H1 (cell line): ENCODE measurements around the gene PTPRG. TPM values are rescaled to one million over a fixed set of nuclear protein-coding genes. Genes with fewer than 3 reads are reported as not detected.

Source experiments
- CTCF ChIA-PET: fragments of 300-600 bp; sonication (Branson Sonifier 250); formaldehyde crosslinking; loops from one replicate; lab custom pipeline; 2021; ENCODE audit not compliant: partially characterized antibody; lab: Charles Lee
- POLR2A ChIA-PET: fragments of 300-600 bp; sonication (Branson Sonifier 250); formaldehyde crosslinking; loops from one replicate; lab custom pipeline; 2021; ENCODE audit warnings: inconsistent platforms; ENCODE audit not compliant: partially characterized antibody; lab: Charles Lee
- DNase-seq, 2 experiments: peaks; one replicate each; pipeline versions ENCODE4 v3.0.0 to v3.0.0-alpha.2; 2010 to 2022; ENCODE audit warnings: low spot score in 2 of 2, low read depth in 1 of 2, mixed read lengths in 1 of 2
- FAIRE-seq: peaks from 2 replicates; lab custom pipeline; 2011; peaks lifted over from hg19 to GRCh38; lab: Jason Lieb, UNC
- H2AFZ ChIP-seq: 2 replicates; pipeline ENCODE4 v1.8.1; 2012; ENCODE audit warnings: low read length, inconsistent platforms
- H2AK5ac ChIP-seq: 2 replicates; pipeline ENCODE4 v1.6.1; 2013; ENCODE audit warnings: low read depth, low read length
- H2BK120ac ChIP-seq: replicated peaks from 2 replicates; pipeline ENCODE3; 2013; ENCODE audit warnings: low read depth, low read length, inconsistent platforms
- H2BK12ac ChIP-seq: 2 replicates; pipeline ENCODE4 v1.6.1; 2013; ENCODE audit warnings: low read depth, low read length
- H2BK15ac ChIP-seq: 2 replicates; pipeline ENCODE4 v1.6.1; 2013; ENCODE audit warnings: low read length
- H2BK20ac ChIP-seq: 2 replicates; pipeline ENCODE4 v1.6.1; 2013; ENCODE audit warnings: low read length
- H2BK5ac ChIP-seq: 2 replicates; pipeline ENCODE4 v1.6.1; 2013; ENCODE audit warnings: low read depth, low read length
- H3K14ac ChIP-seq: 2 replicates; pipeline ENCODE4 v1.6.1; 2013; ENCODE audit warnings: inconsistent platforms; ENCODE audit not compliant: insufficient read length
- H3K18ac ChIP-seq: 2 replicates; pipeline ENCODE4 v1.6.1; 2013; ENCODE audit warnings: low read length; ENCODE audit errors: extremely low read depth
- H3K23ac ChIP-seq: 2 replicates; pipeline ENCODE4 v1.6.1; 2013; ENCODE audit warnings: inconsistent platforms; ENCODE audit not compliant: insufficient read length
- H3K23me2 ChIP-seq: 2 replicates; pipeline ENCODE4 v1.6.1; 2013; ENCODE audit warnings: low read depth, low read length
- H3K27ac ChIP-seq: 2 replicates; pipeline ENCODE4 v1.6.1; 2011; ENCODE audit warnings: low read depth, low read length, inconsistent platforms
- H3K27me3 ChIP-seq, 4 experiments: replicated peaks in 1 of 4; 1 replicate in 1 of 4; 2 replicates in 3 of 4; pipeline versions ENCODE4 v1.6.1 to v1.8.1; 2011 to 2013; ENCODE audit warnings: low read length in 3 of 4, mild to moderate bottlenecking in 3 of 4, inconsistent platforms in 2 of 4, mixed read lengths in 2 of 4, moderate library complexity in 1 of 4; ENCODE audit not compliant: control insufficient read depth in 3 of 4, insufficient read depth in 3 of 4; ENCODE audit errors: extremely low read depth in 1 of 4
- H3K36me3 ChIP-seq, 4 experiments: 2 replicates each; pipeline versions ENCODE4 v1.6.1 to v1.8.1; 2011 to 2013; ENCODE audit warnings: mild to moderate bottlenecking in 4 of 4, low read length in 3 of 4, moderate library complexity in 2 of 4, control low read depth in 1 of 4, inconsistent platforms in 1 of 4; ENCODE audit not compliant: insufficient read depth in 4 of 4, control insufficient read depth in 2 of 4
- H3K4ac ChIP-seq: replicated peaks from 2 replicates; pipeline ENCODE3; 2013; ENCODE audit warnings: low read length, low read depth, mixed read lengths, inconsistent platforms; ENCODE audit not compliant: insufficient read length
- H3K4me1 ChIP-seq, 4 experiments: replicated peaks in 1 of 4; 1 replicate in 1 of 4; 2 replicates in 3 of 4; pipeline versions ENCODE4 v1.6.1 to v1.8.1; 2011 to 2013; ENCODE audit warnings: low read length in 3 of 4, inconsistent platforms in 2 of 4, mixed read lengths in 1 of 4; ENCODE audit not compliant: insufficient read depth in 4 of 4, control insufficient read depth in 3 of 4
- H3K4me2 ChIP-seq, 2 experiments: 2 replicates each; pipeline versions ENCODE4 v1.6.1 to v1.8.1; 2011 to 2013; ENCODE audit warnings: low read depth in 2 of 2, low read length in 2 of 2, control low read depth in 1 of 2, inconsistent platforms in 1 of 2, mild to moderate bottlenecking in 1 of 2; ENCODE audit not compliant: insufficient read depth in 1 of 2
- H3K4me3 ChIP-seq, 4 experiments: fragments of 200-600, 300-600 bp in 1 of 4; sonication (generic), shearing (Covaris generic), sonication (Bioruptor Twin) in 1 of 4; 2 replicates each; pipeline versions ENCODE4 v1.5.1 to v1.8.1; 2011 to 2016; ENCODE audit warnings: low read length in 4 of 4, low read depth in 3 of 4, control low read depth in 2 of 4, inconsistent platforms in 2 of 4, mild to moderate bottlenecking in 2 of 4, mixed read lengths in 1 of 4, moderate library complexity in 1 of 4; ENCODE audit not compliant: insufficient read depth in 2 of 4; ENCODE audit errors: extremely low read depth in 1 of 4
- H3K56ac ChIP-seq: replicated peaks from 2 replicates; pipeline ENCODE3; 2013; ENCODE audit warnings: low read depth, mild to moderate bottlenecking, mixed read lengths, low read length, inconsistent platforms; ENCODE audit not compliant: insufficient read length
- H3K79me1 ChIP-seq: 2 replicates; pipeline ENCODE4 v1.6.1; 2013; ENCODE audit warnings: low read depth, low read length, control low read depth
- H3K79me2 ChIP-seq, 2 experiments: 2 replicates each; pipeline versions ENCODE4 v1.6.1 to v1.8.1; 2012 to 2013; ENCODE audit warnings: low read length in 2 of 2, mild to moderate bottlenecking in 2 of 2, inconsistent platforms in 1 of 2; ENCODE audit not compliant: insufficient read depth in 2 of 2, control insufficient read depth in 1 of 2
- H3K9ac ChIP-seq, 4 experiments: replicated peaks in 1 of 4; 1 replicate in 1 of 4; 2 replicates in 3 of 4; pipeline versions ENCODE4 v1.6.1 to v1.8.1; 2011 to 2013; ENCODE audit warnings: low read depth in 3 of 4, low read length in 3 of 4, control low read depth in 2 of 4, mild to moderate bottlenecking in 2 of 4, moderate library complexity in 2 of 4, inconsistent platforms in 1 of 4; ENCODE audit errors: extremely low read depth in 1 of 4
- H3K9me3 ChIP-seq, 2 experiments: 2 replicates each; pipeline versions ENCODE4 v1.6.1 to v1.8.1; 2012 to 2013; ENCODE audit warnings: mild to moderate bottlenecking in 2 of 2, moderate library complexity in 2 of 2, control low read depth in 1 of 2, inconsistent platforms in 1 of 2, low read depth in 1 of 2, low read length in 1 of 2, mixed read lengths in 1 of 2; ENCODE audit not compliant: insufficient read depth in 2 of 2
- H4K20me1 ChIP-seq, 2 experiments: replicated peaks in 1 of 2; 2 replicates each; pipeline versions ENCODE3 to v1.8.1; 2011 to 2013; ENCODE audit warnings: inconsistent platforms in 2 of 2, low read length in 2 of 2, mild to moderate bottlenecking in 1 of 2; ENCODE audit not compliant: insufficient read depth in 2 of 2, control insufficient read depth in 1 of 2
- H4K5ac ChIP-seq: 2 replicates; pipeline ENCODE4 v1.6.1; 2013; ENCODE audit warnings: low read length, low read depth, mixed read lengths, inconsistent platforms; ENCODE audit not compliant: insufficient read length
- H4K8ac ChIP-seq: 2 replicates; pipeline ENCODE4 v1.8.0; 2013; ENCODE audit warnings: mild to moderate bottlenecking, moderate library complexity, low read length, inconsistent platforms; ENCODE audit not compliant: insufficient read depth; ENCODE audit errors: extremely low read depth
- H4K91ac ChIP-seq: replicated peaks from 2 replicates; pipeline ENCODE3; 2013; ENCODE audit warnings: low read length, mixed read lengths, inconsistent platforms; ENCODE audit not compliant: insufficient read length
- BCL11A ChIP-seq, 2 experiments: IDR thresholded peaks; one replicate each; pipeline ENCODE4 v1.6.1; 2011; ENCODE audit warnings: low read depth in 2 of 2, low read length in 2 of 2, mild to moderate bottlenecking in 2 of 2
- BRCA1 ChIP-seq: IDR thresholded peaks from 2 replicates; pipeline ENCODE4 v1.6.1; 2012; ENCODE audit warnings: low read depth, low read length, improper control_type of control experiment
- EP300 ChIP-seq, 2 experiments: IDR thresholded peaks; 1 replicate in 1 of 2; 2 replicates in 1 of 2; pipeline ENCODE4 v1.6.1; 2011 to 2012; ENCODE audit warnings: low read depth in 2 of 2, low read length in 2 of 2, mild to moderate bottlenecking in 2 of 2, borderline replicate concordance in 1 of 2, inconsistent platforms in 1 of 2, moderate library complexity in 1 of 2
- KDM4A ChIP-seq: IDR thresholded peaks from one replicate; pipeline ENCODE4 v1.7.1; 2012; ENCODE audit warnings: low read depth, mild to moderate bottlenecking, moderate library complexity, low read length, inconsistent platforms; ENCODE audit not compliant: severe bottlenecking
- SIN3A ChIP-seq, 2 experiments: IDR thresholded peaks in 1 of 2; conservative IDR thresholded peaks in 1 of 2; 2 replicates each; pipeline ENCODE4 v1.6.1; 2011 to 2012; ENCODE audit warnings: low read length in 2 of 2, improper control_type of control experiment in 1 of 2, low read depth in 1 of 2, mild to moderate bottlenecking in 1 of 2
- WGBS, 2 experiments: shearing (Covaris generic) in 1 of 2; methylation state at CpG; one replicate each; pipeline versions ENCODE4 v1.1.6 to v1.1.7; 2013 to 2015; ENCODE audit warnings: low lambda C conversion rate in 2 of 2, mixed read lengths in 2 of 2, inconsistent platforms in 1 of 2, low coverage in 1 of 2, missing lambda C conversion rate in 1 of 2; ENCODE audit not compliant: insufficient replicate concordance in 2 of 2, insufficient coverage in 1 of 2, insufficient read length in 1 of 2; ENCODE audit errors: extremely low coverage in 1 of 2, missing lambda C conversion rate in 1 of 2; 5-methylcytosine and 5-hydroxymethylcytosine counted together
- polyA plus RNA-seq, 7 experiments: library from polyadenylated mRNA; depleted of rRNA in 3 of 7; stranded (reverse) in 5 of 7; unstranded in 2 of 7; fragments of >200 nt in 5 of 7; fragments of 200-250 nt in 2 of 7; gene quantifications; 1 replicate in 5 of 7; 2 replicates in 1 of 7; 4 replicates in 1 of 7; pipeline versions ENCODE4 v1.2.1 to v1.2.3, GENCODE V29; 2011 to 2013; ENCODE audit warnings: missing spikeins in 2 of 7, mixed read lengths in 2 of 7
- total RNA-seq: library from RNA; stranded (reverse); fragmentation: NEBNext Ultra II Directional; extraction: Animal tissue kit (Norgen Biotek cat#: 25700); gene quantifications from 2 replicates; pipeline ENCODE4 v1.2.1, GENCODE V29; 2021

The PTPRG gene
- total and polyA plus RNA-seq, 2 of the 8 experiments (the other 6 are each of a cell fraction or from before 2014, with no cell fraction given): 23.3 to 96.2 TPM

DNA sequence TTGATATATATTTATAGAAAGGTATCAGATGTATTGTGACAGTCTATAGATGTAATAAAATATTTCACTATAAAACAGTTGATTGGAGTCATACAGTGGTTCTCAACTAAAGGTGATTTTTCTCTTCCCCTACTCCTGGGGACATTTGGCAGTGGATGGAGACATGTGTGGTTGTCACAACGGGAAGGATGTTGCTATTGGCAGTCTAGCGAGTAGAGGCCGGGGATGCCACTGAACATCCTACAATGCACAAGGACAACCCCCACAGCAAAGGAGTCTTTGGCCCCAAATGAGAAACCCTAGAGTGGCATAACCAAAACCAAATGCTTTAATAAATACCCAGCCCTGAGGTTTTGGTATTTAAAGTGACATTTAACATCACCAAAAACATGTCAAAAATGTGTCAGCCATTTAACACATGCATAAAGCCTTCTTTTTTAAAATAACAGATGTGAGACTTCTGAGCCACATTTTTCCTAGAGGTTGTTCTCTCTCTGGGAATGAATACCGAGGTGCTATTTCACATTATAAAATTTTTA, 367.5 kb downstream of the PTPRG start:
- Histone ChIP-seq H3K18ac (no peak overlapping the region), H3K9me3 (no peaks in the 10 kb centered on the region), H2AFZ (no peak overlapping the region), H2BK20ac (no peak overlapping the region), H3K23ac (no peak overlapping the region), H3K23me2 (no peaks in the 10 kb centered on the region), H3K79me2 (peaks cover 0 to 94% of the 10 kb centered on the region in 2 experiments; a peak in 3 of 4 replicates), H3K36me3 (no peaks in the 10 kb centered on the region), H3K27ac (no peak overlapping the region), H4K91ac (no peak overlapping the region), H2BK120ac (no peak overlapping the region), H3K4me1 (peaks cover 0 to 21% (median 2%) of the 10 kb centered on the region in 4 experiments), H2BK15ac (no peak overlapping the region), H4K5ac (no peak overlapping the region), H2BK5ac (no peak overlapping the region), H3K14ac (no peak overlapping the region), H2BK12ac (no peak overlapping the region), H4K20me1 (peaks cover 0 to 7% of the 10 kb centered on the region in 2 experiments), H3K79me1 (no peaks in the 10 kb centered on the region; the same call in 1 of the 2 replicates), H3K4me2 (no peak overlapping the region), H3K56ac (no peak overlapping the region), H3K4me3 (no peak overlapping the region), H3K4ac (no peak overlapping the region), H2AK5ac (no peak overlapping the region), H3K27me3 (no peaks in the 10 kb centered on the region), H3K9ac (no peak overlapping the region), H4K8ac (no peak overlapping the region)
- CTCF ChIA-PET: interaction anchor here (0.8 to 2.0 kb wide), 5 partner anchors 8 to 258 kb away, joined by 3 to 24 read pairs (median 3); no protein-coding TSS in a partner anchor
- WGBS, 2 experiments: 94% methylated on average over 4 of the region's 4 CpGs; no CpG with 5 or more reads in 1 of the 2 experiments
- POLR2A ChIA-PET: no interaction called here
- FAIRE-seq: no peak
- DNase-seq: no peak
- TF ChIP-seq BCL11A (IDR thresholded peaks at IDR 0.05; ENCODE audit: low read depth in 2 of 2, low read length in 2 of 2) (no peak), BRCA1 (no peak), SIN3A (conservative IDR thresholded peaks at IDR 0.05 in 1 of 2, IDR thresholded peaks at IDR 0.05 in 1 of 2; ENCODE audit: low read depth in 1 of 2, low read length in 2 of 2) (no peak), EP300 (IDR thresholded peaks at IDR 0.05; ENCODE audit: borderline replicate concordance in 1 of 2, low read depth in 2 of 2, low read length in 2 of 2) (no peak), KDM4A (no peak)
